HAP-1 (cell line): Measurements from ENCODE around the gene TARS3.

ENCODE experiments used
- DNase-seq, 2 experiments: peaks; one replicate each; pipeline ENCODE4 v3.0.0-alpha.2; 2016 to 2020; ENCODE audit warnings: low spot score in 2 of 2
- H3K27me3 ChIP-seq: fragments of 250-450 bp; sonication (Bioruptor Pico); 2 replicates; pipeline ENCODE4 v1.5.1; 2020; ENCODE audit warnings: low read depth, mild to moderate bottlenecking, moderate library complexity
- H3K36me3 ChIP-seq: fragments of 250-450 bp; sonication (Bioruptor Pico); replicated peaks from 2 replicates; pipeline ENCODE4 v1.5.1; 2020; ENCODE audit warnings: mild to moderate bottlenecking
- H3K4me1 ChIP-seq: fragments of 250-450 bp; sonication (Bioruptor Pico); 2 replicates; pipeline ENCODE4 v1.5.1; 2020; ENCODE audit warnings: mild to moderate bottlenecking
- H3K4me3 ChIP-seq: fragments of 250-450 bp; sonication (Bioruptor Pico); 2 replicates; pipeline ENCODE4 v1.5.1; 2020; ENCODE audit warnings: mild to moderate bottlenecking, moderate library complexity
- H3K9me3 ChIP-seq: fragments of 250-450 bp; sonication (Bioruptor Pico); 2 replicates; pipeline ENCODE4 v1.5.1; 2020; ENCODE audit warnings: mild to moderate bottlenecking, moderate library complexity
- in situ Hi-C: fragments of 300-500 bp; cut with MboI; formaldehyde crosslinking; loops from 3 replicates; pipeline ENCODE4 v1.14.3; 2020; ENCODE audit warnings: low sequenced_read_pairs, inconsistent platforms, mixed read lengths

Gene TARS3

DNA sequence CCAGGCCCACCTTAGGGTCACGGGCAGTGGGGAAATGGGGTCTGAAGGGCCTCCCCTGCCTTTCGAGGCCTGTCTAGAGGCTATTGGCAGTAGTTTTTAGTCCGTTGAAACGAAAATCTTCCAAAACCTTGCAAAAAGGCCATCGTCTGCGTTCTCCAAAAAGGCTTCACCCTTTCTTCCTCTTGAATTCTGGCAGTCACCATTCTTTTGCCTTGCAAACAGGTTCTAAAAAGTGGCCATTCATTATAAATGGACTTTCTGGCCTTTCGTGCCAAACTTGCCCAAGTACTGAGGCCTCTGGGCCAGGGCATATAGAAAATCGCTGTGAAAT, 367 bp upstream of the TARS3 start:
- in situ Hi-C loops, result no loop called here
- H3K4me3 ChIP-seq, result no peak overlapping the region

DNA sequence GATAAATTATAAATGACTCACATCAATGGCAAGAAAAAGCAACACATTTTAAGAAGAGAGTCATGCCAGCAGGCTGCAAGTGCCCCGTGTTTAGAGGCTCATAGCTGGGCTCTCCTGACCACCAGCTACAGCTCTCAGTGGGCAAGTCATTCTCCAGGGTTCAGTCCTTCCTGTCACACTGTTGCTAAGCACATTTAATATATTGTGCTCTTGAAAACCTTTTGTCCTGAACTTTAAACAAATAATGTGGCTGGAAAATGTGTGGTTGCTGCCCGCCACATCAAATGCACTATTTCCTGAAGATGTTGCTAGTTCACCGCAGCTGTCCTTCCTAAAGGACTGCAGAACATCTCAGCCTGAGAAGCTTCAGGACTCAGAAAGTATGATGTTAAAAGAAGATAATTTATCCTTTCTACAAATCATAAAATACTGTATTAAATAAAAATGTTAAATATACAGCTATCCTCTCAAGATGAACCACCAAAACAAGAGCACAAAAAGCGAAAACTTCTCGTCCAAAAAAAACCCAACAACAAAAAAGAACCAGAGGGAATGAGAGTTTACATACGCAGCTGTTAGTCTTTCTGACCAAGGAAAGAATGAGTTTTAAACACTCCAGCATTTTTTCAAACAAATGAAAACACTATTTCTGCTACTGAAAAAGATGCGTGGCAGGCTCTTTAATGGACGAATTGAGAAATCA, 951 bp downstream of the TARS3 start:
- Histone ChIP-seq H3K27me3 (no peaks in the 10 kb centered on the region), H3K4me1 (peaks cover 4% of the 10 kb centered on the region), H3K9me3 (no peaks in the 10 kb centered on the region), H3K4me3 (peak overlapping the region; percentile 62), H3K36me3 (peaks cover 22% of the 10 kb centered on the region)
- peak; percentile 20 to 21 for DNase-seq
- in situ Hi-C loops, result no loop called here

More for the DNA sequence above, 367 bp upstream of the TARS3 start:
- Histone ChIP-seq H3K27me3 (no peaks in the 10 kb centered on the region), H3K4me1 (peaks cover 4% of the 10 kb centered on the region), H3K9me3 (no peaks in the 10 kb centered on the region), H3K36me3 (peaks cover 14% of the 10 kb centered on the region)
- no peak for DNase-seq

DNA sequence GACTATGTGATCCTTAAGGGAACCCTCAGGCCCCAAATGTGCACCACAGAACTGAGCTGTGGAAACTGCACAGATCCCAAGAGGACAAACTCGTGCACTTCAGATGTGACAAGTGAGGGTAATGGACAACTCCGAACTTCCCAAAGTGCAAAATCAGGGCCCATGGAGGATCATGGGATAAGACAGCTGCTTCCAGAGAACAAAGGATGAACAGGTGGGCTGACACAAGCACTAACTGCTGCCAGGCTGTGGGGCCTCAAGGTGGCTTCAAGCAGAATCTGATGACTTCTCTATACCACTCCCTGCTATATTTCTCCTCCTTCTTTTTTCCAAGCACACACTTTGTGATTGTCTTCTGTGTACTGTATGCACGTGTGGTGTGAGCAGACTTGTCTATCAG, 5.4 kb downstream of the TARS3 start:
- Histone ChIP-seq H3K27me3 (no peaks in the 10 kb centered on the region), H3K9me3 (no peaks in the 10 kb centered on the region), H3K36me3 (peaks cover 22% of the 10 kb centered on the region), H3K4me3 (no peak overlapping the region), H3K4me1 (peaks cover 4% of the 10 kb centered on the region)
- in situ Hi-C loops, result no loop called here
- DNase-seq, result no peak

DNA sequence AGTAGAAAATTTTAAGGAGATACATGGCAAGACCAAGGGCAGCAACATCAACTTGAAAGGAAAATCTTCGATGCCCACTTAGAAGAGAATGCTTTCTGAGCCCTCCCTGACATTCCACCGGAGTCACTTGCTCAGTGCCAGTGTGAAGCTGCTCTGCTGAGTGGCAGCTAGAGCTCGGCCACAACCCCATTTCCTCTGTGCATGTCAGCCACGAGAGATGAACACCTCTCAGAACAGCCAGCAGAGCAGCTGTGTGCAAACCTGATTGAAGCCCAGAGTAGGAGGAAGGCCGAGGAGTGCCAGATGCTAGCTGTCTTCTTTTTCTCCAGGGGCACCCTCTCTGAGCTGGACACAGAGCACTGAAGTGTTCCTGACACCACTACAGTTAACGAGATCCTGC, 12.2 kb downstream of the TARS3 start:
- in situ Hi-C loops, result no loop called here
- H3K36me3 ChIP-seq, result no peaks in the 10 kb centered on the region; the same call in 1 of the 2 replicates
- H3K4me3 ChIP-seq, result no peak overlapping the region
- no peak for DNase-seq
- H3K9me3 ChIP-seq, result no peaks in the 10 kb centered on the region
- H3K27me3 ChIP-seq, result no peaks in the 10 kb centered on the region
- no peaks in the 10 kb centered on the region for H3K4me1 ChIP-seq

- DNase-seq, result no peak
- no peaks in the 10 kb centered on the region for H3K27me3 ChIP-seq
- no peaks in the 10 kb centered on the region for H3K9me3 ChIP-seq
- no peaks in the 10 kb centered on the region; the same call in 1 of the 2 replicates for H3K36me3 ChIP-seq
- in situ Hi-C loops, result no loop called here
- no peak overlapping the region for H3K4me3 ChIP-seq
- no peaks in the 10 kb centered on the region for H3K4me1 ChIP-seq
Observed at GRCh38 chr15:101710806-101711205, 13.5 kb downstream of the TARS3 start.

GRCh38 chr15:101709466-101709865, 14.8 kb downstream of the TARS3 start:
- DNase-seq, result no peak
- in situ Hi-C loops, result no loop called here
- H3K4me3 ChIP-seq, result no peak overlapping the region
- no peaks in the 10 kb centered on the region for H3K4me1 ChIP-seq
- no peaks in the 10 kb centered on the region; the same call in 1 of the 2 replicates for H3K36me3 ChIP-seq
- no peaks in the 10 kb centered on the region for H3K9me3 ChIP-seq
- H3K27me3 ChIP-seq, result no peaks in the 10 kb centered on the region

DNA sequence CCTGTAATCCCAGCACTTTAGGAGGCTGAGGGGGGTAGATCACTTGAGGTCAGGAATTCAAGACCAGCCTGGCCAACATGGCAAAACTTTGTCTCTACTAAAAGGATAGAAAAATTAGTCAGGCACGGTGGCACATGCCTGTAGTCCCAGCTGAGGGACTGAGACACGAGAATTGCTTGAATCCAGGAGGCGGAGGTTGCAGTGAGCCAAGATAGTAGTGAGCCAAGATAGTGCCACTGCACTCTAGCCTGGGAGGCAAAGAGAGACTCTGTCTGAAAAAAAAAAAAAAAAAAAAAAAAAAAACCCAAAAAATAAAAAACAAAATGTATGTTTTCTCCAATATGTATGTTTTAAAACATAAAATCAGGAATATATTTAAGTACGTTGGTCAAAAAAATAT, 16.3 kb downstream of the TARS3 start:
- no peaks in the 10 kb centered on the region; the same call in 1 of the 2 replicates for H3K36me3 ChIP-seq
- no peaks in the 10 kb centered on the region for H3K4me1 ChIP-seq
- DNase-seq, result no peak

GRCh38 chr15:101702077-101702476, 22.2 kb downstream of the TARS3 start:
- Histone ChIP-seq H3K4me1 (no peaks in the 10 kb centered on the region), H3K4me3 (no peak overlapping the region), H3K36me3 (peaks cover 21% of the 10 kb centered on the region), H3K9me3 (no peaks in the 10 kb centered on the region), H3K27me3 (no peaks in the 10 kb centered on the region)
- DNase-seq, result no peak
- in situ Hi-C loops, result no loop called here

More for the DNA sequence above, 16.3 kb downstream of the TARS3 start:
- no peaks in the 10 kb centered on the region for H3K9me3 ChIP-seq
- no peak overlapping the region for H3K4me3 ChIP-seq
- in situ Hi-C loops, result no loop called here
- H3K27me3 ChIP-seq, result no peaks in the 10 kb centered on the region

GRCh38 chr15:101698314-101698713, 26.0 kb downstream of the TARS3 start:
- in situ Hi-C loops, result no loop called here
- Histone ChIP-seq H3K9me3 (no peaks in the 10 kb centered on the region), H3K36me3 (peaks cover 26% of the 10 kb centered on the region), H3K4me3 (no peak overlapping the region), H3K27me3 (no peaks in the 10 kb centered on the region), H3K4me1 (0 out of 2 replicates have a peak, but pooled peaks cover 1% of the 10 kb centered on the region)
- no peak for DNase-seq

GRCh38 chr15:101697488-101697887, 26.8 kb downstream of the TARS3 start:
- in situ Hi-C loops, result no loop called here
- no peaks in the 10 kb centered on the region for H3K27me3 ChIP-seq
- no peaks in the 10 kb centered on the region for H3K9me3 ChIP-seq
- no peak overlapping the region for H3K4me3 ChIP-seq
- 0 out of 2 replicates have a peak, but pooled peaks cover 4% of the 10 kb centered on the region for H3K4me1 ChIP-seq
- peaks cover 21% of the 10 kb centered on the region for H3K36me3 ChIP-seq
- no peak for DNase-seq

GRCh38 chr15:101696829-101697228, 27.4 kb downstream of the TARS3 start:
- DNase-seq, result no peak
- no peaks in the 10 kb centered on the region for H3K27me3 ChIP-seq
- 0 out of 2 replicates have a peak, but pooled peaks cover 4% of the 10 kb centered on the region for H3K4me1 ChIP-seq
- in situ Hi-C loops, result no loop called here
- no peaks in the 10 kb centered on the region for H3K9me3 ChIP-seq
- no peak overlapping the region for H3K4me3 ChIP-seq
- H3K36me3 ChIP-seq, result peaks cover 20% of the 10 kb centered on the region

DNA sequence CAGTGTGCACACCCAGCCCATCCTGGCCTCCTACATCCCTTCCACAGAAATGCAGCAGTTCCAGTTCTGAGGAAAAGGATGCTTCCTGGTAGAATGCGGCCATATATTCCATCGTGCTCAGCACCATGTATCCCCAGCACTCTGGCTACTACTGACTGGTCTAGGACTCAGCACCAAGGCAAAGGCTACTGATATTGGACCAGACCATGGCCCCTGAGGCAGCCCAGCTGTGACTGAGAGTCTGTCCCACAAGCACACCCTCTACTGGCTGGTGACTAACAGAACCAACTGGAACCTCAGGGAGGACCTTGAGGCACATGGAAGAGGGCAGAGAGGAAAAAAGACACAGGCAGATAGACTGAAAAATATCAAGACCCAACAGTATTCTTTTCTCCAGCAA, 30.0 kb downstream of the TARS3 start:
- peaks cover 9% of the 10 kb centered on the region for H3K36me3 ChIP-seq

DNA sequence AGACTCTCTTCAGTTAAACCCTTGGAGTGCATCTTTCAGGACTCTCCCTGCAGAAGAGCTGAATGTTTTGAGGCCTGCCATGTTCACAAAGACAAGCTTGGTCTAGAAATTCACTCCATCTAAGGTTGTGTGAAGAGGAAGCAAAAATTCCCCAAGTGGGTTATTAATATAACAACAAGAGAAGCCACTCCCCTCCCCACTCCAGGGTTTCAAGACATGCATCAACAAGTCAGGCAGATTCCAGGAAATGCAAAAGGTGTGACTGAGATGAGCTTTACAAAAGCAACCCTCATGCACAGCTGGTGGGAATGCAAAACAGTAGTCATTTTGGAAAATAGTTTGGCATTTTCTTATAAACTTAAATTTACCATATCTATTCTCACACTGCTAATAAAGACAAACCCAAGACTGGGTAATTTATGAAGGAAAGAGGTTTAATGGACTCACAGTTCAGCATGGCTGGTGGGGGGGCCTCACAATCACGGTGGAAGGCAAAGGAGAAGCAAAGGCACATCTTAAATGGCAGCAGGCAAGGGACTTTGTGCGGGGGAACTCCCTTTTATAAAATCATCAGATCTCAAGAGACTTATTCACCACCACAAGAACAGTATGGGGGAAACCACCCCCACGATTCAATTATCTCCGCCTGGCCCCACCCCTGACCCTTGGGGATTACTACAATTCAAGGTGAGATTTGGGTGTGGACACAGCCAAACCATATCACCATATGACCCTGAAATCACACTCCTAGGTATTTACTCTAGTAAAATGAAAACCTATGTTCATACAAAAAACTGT, 31.3 kb downstream of the TARS3 start:
- H3K27me3 ChIP-seq, result no peaks in the 10 kb centered on the region
- in situ Hi-C loops, result no loop called here
- peaks cover 9% of the 10 kb centered on the region for H3K36me3 ChIP-seq
- H3K4me1 ChIP-seq, result 0 out of 2 replicates have a peak, but pooled peaks cover 4% of the 10 kb centered on the region
- no peak for DNase-seq
- H3K9me3 ChIP-seq, result no peaks in the 10 kb centered on the region
- no peak overlapping the region for H3K4me3 ChIP-seq

More for the DNA sequence above, 30.0 kb downstream of the TARS3 start:
- Histone ChIP-seq H3K4me3 (no peak overlapping the region), H3K27me3 (no peaks in the 10 kb centered on the region), H3K9me3 (no peaks in the 10 kb centered on the region), H3K4me1 (0 out of 2 replicates have a peak, but pooled peaks cover 4% of the 10 kb centered on the region)
- in situ Hi-C loops, result no loop called here
- no peak for DNase-seq

DNA sequence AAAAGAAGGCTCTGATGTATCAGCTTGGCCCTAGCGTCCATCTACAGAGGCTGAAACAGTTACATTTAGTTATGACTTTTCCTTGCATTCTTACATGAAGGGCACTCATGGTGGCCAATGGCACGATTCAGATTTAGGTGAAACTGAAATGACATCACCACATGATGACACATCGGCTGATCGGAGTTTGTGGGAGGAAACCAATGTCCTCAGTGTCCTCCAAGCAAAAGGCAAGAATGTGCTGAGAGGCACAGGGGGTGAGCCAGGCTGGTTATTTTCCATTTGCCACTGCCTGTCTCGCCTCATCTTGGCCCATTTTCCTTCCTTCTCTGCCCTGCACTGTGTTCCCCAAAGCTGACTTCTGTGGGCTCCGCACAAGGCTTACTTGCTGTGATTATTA, 34.4 kb downstream of the TARS3 start:
- Histone ChIP-seq H3K9me3 (no peaks in the 10 kb centered on the region), H3K4me3 (no peak overlapping the region), H3K4me1 (0 out of 2 replicates have a peak, but pooled peaks cover 4% of the 10 kb centered on the region), H3K27me3 (no peaks in the 10 kb centered on the region), H3K36me3 (no peaks in the 10 kb centered on the region; the same call in none of the 2 replicates)
- in situ Hi-C loops, result no loop called here
- no peak for DNase-seq
